Astrocyte (in vitro differentiated cells and primary cell): Measurements from ENCODE around the gene CCL25. TPM values are rescaled to one million over a fixed set of nuclear protein-coding genes. Genes with fewer than 3 reads are reported as not detected.
"Not testable (repeated sequence)": the region's sequence is repeated elsewhere in the genome, so short reads cannot be mapped to it uniquely, and the experiment has no call there.

Experiments used
- DNase-seq: peaks from one replicate; pipeline ENCODE4 v3.0.0-alpha.2; 2010; ENCODE audit warnings: low read depth
- FAIRE-seq: peaks from 2 replicates; lab custom pipeline; 2011; peaks lifted over from hg19 to GRCh38; lab: Jason Lieb, UNC
- H2AFZ ChIP-seq: 2 replicates; pipeline ENCODE4 v1.6.0; 2012; ENCODE audit warnings: low read depth, low read length, inconsistent platforms
- H3K27ac ChIP-seq: 2 replicates; pipeline ENCODE4 v1.5.1; 2011; ENCODE audit warnings: low read depth, low read length, inconsistent platforms
- H3K27me3 ChIP-seq: 2 replicates; pipeline ENCODE4 v1.6.0; 2011; ENCODE audit warnings: low read length, inconsistent platforms; ENCODE audit not compliant: insufficient read depth
- H3K36me3 ChIP-seq: 2 replicates; pipeline ENCODE4 v1.5.1; 2011; ENCODE audit warnings: low read length, inconsistent platforms; ENCODE audit not compliant: insufficient read depth
- H3K4me1 ChIP-seq: 2 replicates; pipeline ENCODE4 v1.5.1; 2011; ENCODE audit warnings: low read length, inconsistent platforms; ENCODE audit not compliant: insufficient read depth
- H3K4me2 ChIP-seq: 2 replicates; pipeline ENCODE4 v1.6.0; 2012; ENCODE audit warnings: low read length, inconsistent platforms
- H3K4me3 ChIP-seq: 2 replicates; pipeline ENCODE4 v1.5.1; 2011; ENCODE audit warnings: low read depth, mild to moderate bottlenecking, low read length, inconsistent platforms; ENCODE audit not compliant: insufficient read depth
- H3K79me2 ChIP-seq: 2 replicates; pipeline ENCODE4 v1.6.0; 2012; ENCODE audit warnings: mild to moderate bottlenecking, low read length, inconsistent platforms; ENCODE audit not compliant: insufficient read depth
- H3K9ac ChIP-seq: 2 replicates; pipeline ENCODE4 v1.6.0; 2012; ENCODE audit warnings: mild to moderate bottlenecking, low read length, inconsistent platforms
- H3K9me3 ChIP-seq: 2 replicates; pipeline ENCODE4 v1.5.1; 2012; ENCODE audit warnings: low read depth, mild to moderate bottlenecking, low read length, inconsistent platforms; ENCODE audit not compliant: insufficient read depth
- H4K20me1 ChIP-seq: 2 replicates; pipeline ENCODE4 v1.6.0; 2012; ENCODE audit warnings: low read length, inconsistent platforms; ENCODE audit not compliant: insufficient read depth
- H3K27ac Mint-ChIP-seq: one replicate; pipeline ENCODE4 v1.8.0; 2021; ENCODE audit warnings: mild to moderate bottlenecking, mixed read lengths; ENCODE audit not compliant: unreplicated experiment
- H3K27me3 Mint-ChIP-seq: one replicate; pipeline ENCODE4 v1.8.0; 2021; ENCODE audit warnings: low read depth, mixed read lengths; ENCODE audit not compliant: unreplicated experiment
- H3K36me3 Mint-ChIP-seq: one replicate; pipeline ENCODE4 v1.8.0; 2021; ENCODE audit warnings: low read depth, mixed read lengths; ENCODE audit not compliant: unreplicated experiment
- H3K4me1 Mint-ChIP-seq: one replicate; pipeline ENCODE4 v1.8.0; 2021; ENCODE audit warnings: low read depth, mixed read lengths; ENCODE audit not compliant: unreplicated experiment
- H3K4me3 Mint-ChIP-seq: one replicate; pipeline ENCODE4 v1.8.0; 2021; ENCODE audit warnings: mild to moderate bottlenecking, moderate library complexity, mixed read lengths; ENCODE audit not compliant: unreplicated experiment
- H3K9me3 Mint-ChIP-seq: one replicate; pipeline ENCODE4 v1.8.0; 2021; ENCODE audit warnings: mild to moderate bottlenecking, mixed read lengths; ENCODE audit not compliant: unreplicated experiment
- EZH2 ChIP-seq: IDR thresholded peaks from 2 replicates; pipeline ENCODE4 v1.6.1; 2012; ENCODE audit warnings: mild to moderate bottlenecking, low read length, inconsistent platforms; ENCODE audit not compliant: insufficient read depth
- total RNA-seq: library from RNA; stranded (reverse); gene quantifications from 2 replicates; pipeline ENCODE4 v1.2.1, GENCODE V29; 2021
- TF ChIP-seq, protein P1 (sequence below): IDR thresholded peaks from 2 replicates; pipeline ENCODE4 v1.5.1; 2011; ENCODE audit warnings: low read depth, mild to moderate bottlenecking, inconsistent platforms, low read length, moderate library complexity; ENCODE audit not compliant: insufficient read depth

CCL25 gene
- total RNA-seq, 1 donor from 2014 or later = not detected

- H3K4me3 ChIP-seq = no peak overlapping the region
- no peaks in the 10 kb centered on the region for H3K36me3 ChIP-seq
- no peaks in the 10 kb centered on the region for H3K27me3 ChIP-seq
- Mint-ChIP-seq H3K27me3 (peaks cover 2% of the 10 kb centered on the region), H3K27ac (no peak overlapping the region), H3K36me3 (peaks cover 5% of the 10 kb centered on the region), H3K4me1 (no peaks in the 10 kb centered on the region), H3K9me3 (no peaks in the 10 kb centered on the region), H3K4me3 (no peak overlapping the region)
- no peak overlapping the region for H3K4me2 ChIP-seq
- TF ChIP-seq, protein P1, sequence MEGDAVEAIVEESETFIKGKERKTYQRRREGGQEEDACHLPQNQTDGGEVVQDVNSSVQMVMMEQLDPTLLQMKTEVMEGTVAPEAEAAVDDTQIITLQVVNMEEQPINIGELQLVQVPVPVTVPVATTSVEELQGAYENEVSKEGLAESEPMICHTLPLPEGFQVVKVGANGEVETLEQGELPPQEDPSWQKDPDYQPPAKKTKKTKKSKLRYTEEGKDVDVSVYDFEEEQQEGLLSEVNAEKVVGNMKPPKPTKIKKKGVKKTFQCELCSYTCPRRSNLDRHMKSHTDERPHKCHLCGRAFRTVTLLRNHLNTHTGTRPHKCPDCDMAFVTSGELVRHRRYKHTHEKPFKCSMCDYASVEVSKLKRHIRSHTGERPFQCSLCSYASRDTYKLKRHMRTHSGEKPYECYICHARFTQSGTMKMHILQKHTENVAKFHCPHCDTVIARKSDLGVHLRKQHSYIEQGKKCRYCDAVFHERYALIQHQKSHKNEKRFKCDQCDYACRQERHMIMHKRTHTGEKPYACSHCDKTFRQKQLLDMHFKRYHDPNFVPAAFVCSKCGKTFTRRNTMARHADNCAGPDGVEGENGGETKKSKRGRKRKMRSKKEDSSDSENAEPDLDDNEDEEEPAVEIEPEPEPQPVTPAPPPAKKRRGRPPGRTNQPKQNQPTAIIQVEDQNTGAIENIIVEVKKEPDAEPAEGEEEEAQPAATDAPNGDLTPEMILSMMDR = no peak
- TF ChIP-seq EZH2 = no peak
- DNase-seq (no peak), FAIRE-seq (no peak)
- H3K27ac ChIP-seq = no peak overlapping the region
- H3K79me2 ChIP-seq = no peaks in the 10 kb centered on the region
- H3K9me3 ChIP-seq = no peaks in the 10 kb centered on the region
- no peaks in the 10 kb centered on the region for H3K4me1 ChIP-seq
- no peaks in the 10 kb centered on the region for H4K20me1 ChIP-seq
- H2AFZ ChIP-seq = no peak overlapping the region
- no peak overlapping the region for H3K9ac ChIP-seq
These were observed 30.3 kb upstream of the CCL25 start for GRCh38 chr19:8022275-8022674.

DNA sequence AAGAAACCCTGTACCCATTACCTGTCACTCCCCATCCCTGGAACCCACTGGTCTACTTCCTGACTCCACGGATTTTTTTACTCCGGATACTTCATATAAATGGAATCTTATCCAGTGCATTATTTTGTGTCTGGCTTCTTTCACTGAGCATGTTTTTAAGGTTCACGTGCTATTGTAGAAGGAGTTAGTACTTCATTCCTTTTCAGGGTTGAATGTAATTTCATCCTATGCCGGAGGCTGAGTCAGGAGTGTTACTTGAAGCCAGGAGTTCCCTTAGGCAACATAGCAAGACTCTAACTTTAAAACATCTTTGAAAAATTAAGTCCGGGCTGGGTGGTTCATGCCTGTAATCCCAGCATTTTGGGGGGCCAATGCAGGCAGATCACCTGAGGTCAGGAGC lies 29.2 kb upstream of the CCL25 start:
- Histone ChIP-seq H3K4me2 (no peak overlapping the region), H3K9ac (no peak overlapping the region), H3K27me3 (no peaks in the 10 kb centered on the region), H3K9me3 (no peaks in the 10 kb centered on the region), H3K79me2 (no peaks in the 10 kb centered on the region), H3K36me3 (no peaks in the 10 kb centered on the region), H3K27ac (no peak overlapping the region), H3K4me3 (no peak overlapping the region), H3K4me1 (no peaks in the 10 kb centered on the region), H2AFZ (no peak overlapping the region), H4K20me1 (no peaks in the 10 kb centered on the region)
- Mint-ChIP-seq H3K27me3 (peaks cover 2% of the 10 kb centered on the region), H3K9me3 (no peaks in the 10 kb centered on the region), H3K4me1 (peaks cover under 1% of the 10 kb centered on the region), H3K4me3 (no peak overlapping the region), H3K27ac (no peak overlapping the region), H3K36me3 (no peaks in the 10 kb centered on the region)
- FAIRE-seq (no peak), DNase-seq (no peak)
- no peak for TF ChIP-seq EZH2
- TF ChIP-seq, protein P1 = no peak

- not testable (repeated sequence) for H3K36me3 Mint-ChIP-seq, H2AFZ ChIP-seq, H3K27ac Mint-ChIP-seq, FAIRE-seq, H3K27me3 ChIP-seq, DNase-seq, H3K4me2 ChIP-seq, H3K4me1 ChIP-seq, H3K9me3 ChIP-seq, H3K27me3 Mint-ChIP-seq, H3K36me3 ChIP-seq, H3K27ac ChIP-seq, H3K4me1 Mint-ChIP-seq, H3K9ac ChIP-seq, H3K4me3 Mint-ChIP-seq, H4K20me1 ChIP-seq, H3K9me3 Mint-ChIP-seq, H3K4me3 ChIP-seq, H3K79me2 ChIP-seq
These were observed 28.3 kb upstream of the CCL25 start for GRCh38 chr19:8024256-8024655.
